Thyroid gland (tissue), 4 donors: Measurements from ENCODE around the gene DCAF5. TPM values are rescaled to one million over a fixed set of nuclear protein-coding genes. Genes with fewer than 3 reads are reported as not detected.

Experiments used
- small RNA-seq: library from RNA; depleted of rRNA; stranded (forward); fragments of <200 nt; gene quantifications from one replicate; pipeline ENCODE3, GENCODE V24; 2016
- total RNA-seq, 4 donors: library from RNA; depleted of rRNA; stranded (reverse); fragments of >200 nt; gene quantifications; one replicate each; pipeline ENCODE4 v1.2.3, GENCODE V29; 2016

DCAF5 gene
- total RNA-seq, 4 donors from 2014 or later = 36.0 to 53.6 (median 38.9) TPM

Small RNAs within 50 kb of the gene (small RNA-seq; reads per million reads assigned to genes)
- gene RF00019 (not detected), gene RPS29P1 (not detected)

Other genes with a start within 250 kb of the DCAF5 start
- 10 to 100 TPM; 48.1 to 90.4 (median 64.8) TPM for gene ACTN1, start 173.8 kb downstream of the DCAF5 start, total RNA-seq
- gene EXD2, start 38.4 kb upstream of the DCAF5 start, total RNA-seq = 10 to 100 TPM; 21.2 to 28.3 (median 25.2) TPM
- gene GALNT16, start 107.0 kb upstream of the DCAF5 start, total RNA-seq = 1 to 10 TPM; 2.2 to 7.1 (median 6.9) TPM
- gene ERH, start 245.2 kb upstream of the DCAF5 start, total RNA-seq = 10 to 100 TPM; 52.6 to 88.0 (median 74.3) TPM
- 100 to 1,000 TPM in 1 of 4 donors, 10 to 100 TPM in 3; 64.9 to 101 (median 81.3) TPM for gene SLC39A9, start 245.6 kb upstream of the DCAF5 start, total RNA-seq